Activated CD8-positive, alpha-beta T cell treated with anti-CD3 and anti-CD28 coated beads, Interleukin-2, amount 10 ng/mL, durations not matched to agents 7 days and 5 days (primary cell): ENCODE data around the gene BMPR1B. TPM values are rescaled to one million over a fixed set of nuclear protein-coding genes. Genes with fewer than 3 reads are reported as not detected.

ENCODE experiments used
- ATAC-seq: fragments of 150-1000 bp; cut with Tn5 transposase; one replicate; pipeline ENCODE4 v1.10.0; 2021; ENCODE audit warnings: moderate library complexity
- CTCF ChIA-PET: fragments of 350-600 bp; sonication (Branson Sonifier 250); formaldehyde crosslinking; loops from one replicate; lab custom pipeline; 2021; ENCODE audit warnings: antibody characterized with exemption; lab: Charles Lee
- POLR2A ChIA-PET: fragments of 350-600 bp; sonication (Branson Sonifier 250); formaldehyde crosslinking; loops from one replicate; lab custom pipeline; 2021; ENCODE audit warnings: antibody characterized with exemption; lab: Charles Lee
- DNase-seq: peaks from one replicate; pipeline ENCODE4 v3.0.0-alpha.2; 2020
- H3K27ac Mint-ChIP-seq: one replicate; pipeline ENCODE4 v1.8.0; 2021; ENCODE audit warnings: mild to moderate bottlenecking, mixed read lengths
- H3K27me3 Mint-ChIP-seq: one replicate; pipeline ENCODE4 v1.8.0; 2021; ENCODE audit warnings: low read depth, mixed read lengths
- H3K36me3 Mint-ChIP-seq: one replicate; pipeline ENCODE4 v1.8.0; 2021; ENCODE audit warnings: low read depth, mixed read lengths
- H3K4me1 Mint-ChIP-seq: one replicate; pipeline ENCODE4 v1.8.0; 2021; ENCODE audit warnings: low read depth, mixed read lengths
- H3K4me3 Mint-ChIP-seq: one replicate; pipeline ENCODE4 v1.8.0; 2021; ENCODE audit warnings: mild to moderate bottlenecking, mixed read lengths
- H3K9me3 Mint-ChIP-seq: one replicate; pipeline ENCODE4 v1.8.0; 2022; ENCODE audit warnings: mixed read lengths; ENCODE audit not compliant: insufficient read depth
- total RNA-seq, 2 experiments: library from RNA; stranded (reverse); gene quantifications; one replicate each; pipeline ENCODE4 v1.2.3, GENCODE V29; 2021

The BMPR1B gene
- total RNA-seq, 2 experiments from 2014 or later, result not detected

DNA sequence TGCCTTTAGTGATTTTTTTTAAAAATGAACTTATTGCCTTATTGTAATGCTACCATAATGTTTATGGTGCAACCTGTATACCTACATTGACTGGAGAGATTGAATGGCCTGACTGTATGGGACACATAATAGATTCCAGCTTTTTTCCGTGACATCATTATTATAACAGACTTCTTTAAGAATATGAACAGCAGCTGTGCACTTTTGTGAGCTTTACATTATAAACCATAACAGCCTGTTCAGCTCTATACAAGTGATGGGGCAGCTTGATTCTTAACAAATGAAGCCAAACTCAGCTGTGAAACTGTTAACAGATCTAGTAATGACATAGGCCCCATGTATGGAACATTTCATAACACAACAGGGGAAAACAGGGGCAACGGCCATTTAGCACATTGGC lies 187.0 kb downstream of the BMPR1B start:
- DNase-seq (no peak), ATAC-seq (no peak)
- Mint-ChIP-seq H3K27me3 (no peaks in the 10 kb centered on the region), H3K9me3 (no peaks in the 10 kb centered on the region), H3K4me3 (no peak overlapping the region), H3K27ac (no peak overlapping the region), H3K4me1 (no peaks in the 10 kb centered on the region), H3K36me3 (no peaks in the 10 kb centered on the region)
- POLR2A ChIA-PET, result no interaction called here
- CTCF ChIA-PET, result no interaction called here

DNA sequence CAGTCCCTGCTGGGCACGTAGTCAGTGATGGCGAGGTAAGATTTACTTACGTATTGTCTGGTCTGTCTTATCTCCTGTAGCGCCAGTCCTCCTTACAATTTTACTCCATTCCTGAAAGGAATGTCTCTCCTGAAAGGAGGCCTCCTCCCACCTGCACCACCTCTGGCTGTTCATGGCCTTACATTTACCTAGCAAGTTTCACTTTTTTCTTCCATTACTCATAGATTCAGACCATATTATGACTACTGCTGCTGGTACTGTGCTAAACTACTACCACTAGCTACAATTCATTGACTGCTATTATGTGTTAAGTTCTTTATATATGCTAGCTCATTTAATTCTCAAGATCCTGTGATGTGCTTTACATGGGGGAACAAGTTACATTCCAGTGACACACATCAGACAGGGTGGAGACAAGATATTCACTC lies 189.9 kb downstream of the BMPR1B start:
- H3K36me3 Mint-ChIP-seq, result no peaks in the 10 kb centered on the region
- CTCF ChIA-PET, result no interaction called here
- DNase-seq, result no peak
- H3K4me1 Mint-ChIP-seq, result no peaks in the 10 kb centered on the region
- H3K9me3 Mint-ChIP-seq, result no peaks in the 10 kb centered on the region
- POLR2A ChIA-PET, result no interaction called here
- H3K27me3 Mint-ChIP-seq, result no peaks in the 10 kb centered on the region
- no peak overlapping the region for H3K27ac Mint-ChIP-seq
- H3K4me3 Mint-ChIP-seq, result no peak overlapping the region
- ATAC-seq, result no peak

DNA sequence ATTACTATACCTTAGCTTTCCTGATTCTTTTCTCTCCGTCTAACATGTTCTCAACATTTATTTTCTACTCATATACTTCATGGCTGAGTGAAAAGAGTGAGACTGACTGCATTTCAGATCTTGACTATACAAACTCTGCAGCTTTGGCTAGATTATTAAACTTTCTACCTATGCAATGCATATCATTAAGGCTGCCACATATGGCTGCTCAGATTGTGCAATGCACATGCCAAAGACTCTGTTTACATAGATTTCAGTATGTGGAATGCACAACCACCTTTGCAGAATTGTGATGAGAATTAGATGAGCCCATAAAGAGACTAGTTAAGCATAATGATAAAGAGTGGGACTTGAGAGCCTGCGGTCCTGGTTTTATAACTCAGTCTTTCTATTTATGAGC lies 196.5 kb downstream of the BMPR1B start:
- DNase-seq, result no peak
- Mint-ChIP-seq H3K4me3 (no peak overlapping the region), H3K27me3 (no peaks in the 10 kb centered on the region), H3K9me3 (no peaks in the 10 kb centered on the region), H3K36me3 (no peaks in the 10 kb centered on the region), H3K4me1 (no peaks in the 10 kb centered on the region), H3K27ac (no peak overlapping the region)
- ChIA-PET CTCF (no interaction called here), POLR2A (no interaction called here)
- ATAC-seq, result no peak

DNA sequence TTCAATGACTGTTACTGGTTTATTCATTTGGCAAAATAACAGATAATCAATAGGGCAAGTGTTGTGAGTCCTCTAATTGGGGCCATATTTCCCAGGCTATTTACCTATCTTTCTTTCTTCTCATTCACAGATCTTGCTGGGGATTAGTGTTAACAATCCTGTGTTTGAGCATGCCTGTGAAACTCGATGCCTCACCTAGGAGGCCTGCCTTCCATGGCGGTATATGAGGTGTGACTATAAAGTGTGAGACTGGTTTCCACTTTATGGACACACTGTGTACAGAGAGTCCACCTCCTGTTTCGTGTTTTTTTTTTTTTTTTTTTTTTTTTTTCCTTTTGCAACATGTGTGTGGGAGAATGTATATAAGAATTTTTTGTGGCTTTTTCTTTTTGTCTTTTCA lies 199.3 kb downstream of the BMPR1B start:
- ChIA-PET CTCF (no interaction called here), POLR2A (no interaction called here)

DNA sequence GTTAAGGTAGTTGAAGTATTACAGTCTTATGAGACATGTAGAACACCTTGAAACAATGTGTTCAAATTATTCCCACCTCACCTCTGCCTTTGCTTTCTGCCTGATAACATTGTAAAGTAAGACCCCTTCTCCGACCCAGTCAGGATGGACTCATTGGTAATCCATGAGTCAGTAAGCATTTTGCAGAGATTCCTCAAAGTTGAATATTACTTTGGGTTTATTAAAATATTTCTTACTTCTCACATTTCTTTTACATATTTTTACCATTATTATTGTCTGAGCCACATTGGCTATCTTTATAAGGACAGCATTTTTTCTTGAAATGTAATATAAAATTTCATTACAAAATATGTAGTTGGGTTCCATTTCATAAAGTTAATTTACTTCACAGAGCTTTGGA lies 201.6 kb downstream of the BMPR1B start:
- Mint-ChIP-seq H3K27me3 (no peaks in the 10 kb centered on the region), H3K4me3 (no peak overlapping the region), H3K36me3 (no peaks in the 10 kb centered on the region), H3K4me1 (no peaks in the 10 kb centered on the region), H3K27ac (no peak overlapping the region), H3K9me3 (no peaks in the 10 kb centered on the region)
- ATAC-seq (no peak), DNase-seq (no peak)
- ChIA-PET POLR2A (no interaction called here), CTCF (no interaction called here)

More for the DNA sequence above, 199.3 kb downstream of the BMPR1B start:
- no peak for ATAC-seq
- no peaks in the 10 kb centered on the region for H3K36me3 Mint-ChIP-seq
- H3K27ac Mint-ChIP-seq, result no peak overlapping the region
- no peaks in the 10 kb centered on the region for H3K9me3 Mint-ChIP-seq
- no peaks in the 10 kb centered on the region for H3K27me3 Mint-ChIP-seq
- DNase-seq, result no peak
- no peaks in the 10 kb centered on the region for H3K4me1 Mint-ChIP-seq
- no peak overlapping the region for H3K4me3 Mint-ChIP-seq

DNA sequence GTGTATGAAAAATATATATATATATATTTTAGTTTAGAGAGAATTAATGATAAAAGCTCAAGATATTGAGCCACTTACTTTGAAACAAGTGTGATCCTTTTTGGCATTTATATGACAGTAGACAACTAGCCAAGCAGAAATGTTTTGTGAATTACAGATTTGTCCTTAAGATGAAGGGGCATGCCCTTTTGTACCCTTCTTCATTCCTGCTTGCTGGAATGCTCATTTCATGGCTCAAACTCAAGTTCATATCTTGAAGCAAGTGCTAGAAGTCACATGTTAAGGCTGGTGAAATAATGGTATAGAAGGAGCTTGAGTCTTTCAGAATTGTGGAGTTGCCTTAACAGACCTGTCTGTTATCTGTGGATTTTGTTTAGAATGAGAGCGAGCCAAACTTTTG lies 203.0 kb downstream of the BMPR1B start:
- POLR2A ChIA-PET, result no interaction called here
- no peaks in the 10 kb centered on the region for H3K27me3 Mint-ChIP-seq
- H3K9me3 Mint-ChIP-seq, result no peaks in the 10 kb centered on the region
- ATAC-seq (no peak), DNase-seq (no peak)
- no peak overlapping the region for H3K27ac Mint-ChIP-seq
- CTCF ChIA-PET, result no interaction called here
- H3K36me3 Mint-ChIP-seq, result no peaks in the 10 kb centered on the region
- H3K4me1 Mint-ChIP-seq, result no peaks in the 10 kb centered on the region
- no peak overlapping the region for H3K4me3 Mint-ChIP-seq

GRCh38 chr4:94961420-94961819 lies 203.7 kb downstream of the BMPR1B start:
- H3K27ac Mint-ChIP-seq, result no peak overlapping the region
- POLR2A ChIA-PET, result no interaction called here
- H3K36me3 Mint-ChIP-seq, result no peaks in the 10 kb centered on the region
- DNase-seq (no peak), ATAC-seq (no peak)
- H3K9me3 Mint-ChIP-seq, result no peaks in the 10 kb centered on the region
- CTCF ChIA-PET, result no interaction called here
- H3K4me3 Mint-ChIP-seq, result no peak overlapping the region
- H3K4me1 Mint-ChIP-seq, result no peaks in the 10 kb centered on the region
- no peaks in the 10 kb centered on the region for H3K27me3 Mint-ChIP-seq

- no peak for DNase-seq
- H3K27ac Mint-ChIP-seq, result no peak overlapping the region
- H3K9me3 Mint-ChIP-seq, result no peaks in the 10 kb centered on the region
- ChIA-PET POLR2A (no interaction called here), CTCF (no interaction called here)
- no peak for ATAC-seq
- no peak overlapping the region for H3K4me3 Mint-ChIP-seq
- H3K4me1 Mint-ChIP-seq, result no peaks in the 10 kb centered on the region
- no peaks in the 10 kb centered on the region for H3K36me3 Mint-ChIP-seq
- no peaks in the 10 kb centered on the region for H3K27me3 Mint-ChIP-seq
Measured at GRCh38 chr4:94962484-94962883, 204.7 kb downstream of the BMPR1B start.

GRCh38 chr4:94965852-94966251 lies 208.1 kb downstream of the BMPR1B start:
- DNase-seq (no peak), ATAC-seq (no peak)
- Mint-ChIP-seq H3K4me3 (no peak overlapping the region), H3K36me3 (no peaks in the 10 kb centered on the region), H3K4me1 (no peaks in the 10 kb centered on the region), H3K27ac (no peak overlapping the region), H3K27me3 (no peaks in the 10 kb centered on the region), H3K9me3 (no peaks in the 10 kb centered on the region)
- ChIA-PET CTCF (no interaction called here), POLR2A (no interaction called here)

GRCh38 chr4:94968493-94968892 lies 210.7 kb downstream of the BMPR1B start:
- ATAC-seq, result no peak
- CTCF ChIA-PET, result no interaction called here
- no peaks in the 10 kb centered on the region for H3K27me3 Mint-ChIP-seq

DNA sequence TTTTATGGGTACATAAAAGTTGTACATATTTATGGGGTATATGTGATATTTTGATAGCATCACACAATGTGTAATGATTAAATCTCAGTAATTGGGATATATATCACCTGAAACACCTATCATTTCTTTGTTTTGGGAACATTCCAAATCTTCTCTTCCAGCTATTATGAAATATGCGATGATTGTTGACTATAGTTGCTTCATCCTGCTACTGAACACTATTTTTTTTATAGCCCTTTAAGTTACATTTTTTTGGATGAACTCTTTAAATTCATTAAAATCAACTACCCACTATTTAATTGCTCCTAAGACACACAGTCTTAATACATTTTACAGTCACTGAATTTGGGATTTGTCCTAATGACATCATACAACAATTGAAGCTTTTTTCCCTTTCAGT lies 212.9 kb downstream of the BMPR1B start:
- Mint-ChIP-seq H3K9me3 (no peaks in the 10 kb centered on the region), H3K4me3 (no peak overlapping the region), H3K27ac (no peak overlapping the region), H3K4me1 (no peaks in the 10 kb centered on the region), H3K27me3 (no peaks in the 10 kb centered on the region), H3K36me3 (no peaks in the 10 kb centered on the region)
- no peak for ATAC-seq
- CTCF ChIA-PET, result no interaction called here
- POLR2A ChIA-PET, result no interaction called here
- DNase-seq, result no peak

More at GRCh38 chr4:94968493-94968892, 210.7 kb downstream of the BMPR1B start:
- Mint-ChIP-seq H3K4me1 (no peaks in the 10 kb centered on the region), H3K36me3 (no peaks in the 10 kb centered on the region), H3K9me3 (no peaks in the 10 kb centered on the region), H3K4me3 (no peak overlapping the region), H3K27ac (no peak overlapping the region)
- POLR2A ChIA-PET, result no interaction called here
- no peak for DNase-seq

- Mint-ChIP-seq H3K9me3 (no peaks in the 10 kb centered on the region), H3K27ac (no peak overlapping the region), H3K4me1 (no peaks in the 10 kb centered on the region), H3K4me3 (no peak overlapping the region), H3K27me3 (no peaks in the 10 kb centered on the region), H3K36me3 (no peaks in the 10 kb centered on the region)
- no peak for ATAC-seq
- ChIA-PET CTCF (no interaction called here), POLR2A (no interaction called here)
- no peak for DNase-seq
Measured at GRCh38 chr4:94974773-94975172, 217.0 kb downstream of the BMPR1B start.

DNA sequence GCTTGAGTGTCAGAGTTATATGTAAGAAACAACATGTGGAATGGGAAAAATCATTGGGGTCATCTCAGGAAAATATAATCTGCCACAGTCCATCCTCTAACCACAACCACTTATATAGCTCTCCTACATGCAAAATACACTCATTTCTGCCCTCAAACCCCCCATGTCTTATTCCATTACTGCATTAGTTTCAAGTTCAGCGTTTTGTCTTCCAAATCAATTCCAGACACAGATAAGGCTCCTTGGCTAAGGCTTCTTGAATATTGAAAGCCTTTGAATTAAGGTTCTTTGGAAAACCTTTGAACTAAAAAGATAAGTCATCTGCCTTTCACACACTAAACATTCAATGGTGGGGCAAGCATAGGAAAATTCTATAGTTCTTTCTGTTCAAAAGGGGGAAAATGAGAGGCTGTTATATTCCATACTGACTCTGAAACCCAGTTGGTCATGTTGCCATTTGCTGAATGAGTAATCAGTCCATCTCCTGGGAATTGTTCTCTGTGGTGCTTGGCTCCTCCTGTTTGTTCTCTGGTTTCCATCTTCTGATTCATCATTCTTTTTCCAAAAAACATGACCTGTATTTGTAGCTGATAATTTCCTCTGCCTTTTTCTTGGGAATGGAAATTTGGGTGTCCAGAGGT lies 218.7 kb downstream of the BMPR1B start:
- no peaks in the 10 kb centered on the region for H3K36me3 Mint-ChIP-seq
- no peaks in the 10 kb centered on the region for H3K9me3 Mint-ChIP-seq
- no peaks in the 10 kb centered on the region for H3K4me1 Mint-ChIP-seq
- no peak for DNase-seq
- H3K4me3 Mint-ChIP-seq, result no peak overlapping the region
- CTCF ChIA-PET, result no interaction called here
- H3K27me3 Mint-ChIP-seq, result no peaks in the 10 kb centered on the region
- H3K27ac Mint-ChIP-seq, result no peak overlapping the region
- ATAC-seq, result no peak
- POLR2A ChIA-PET, result no interaction called here
